Fibroblast of skin of right biceps (primary cell): ENCODE data around the gene THSD4.
"Not testable (repeated sequence)": the region's sequence is repeated elsewhere in the genome, so short reads cannot be mapped to it uniquely, and the experiment has no call there.

ENCODE experiments used
- DNase-seq: peaks from one replicate; pipeline ENCODE4 v3.0.0-alpha.2; 2013

THSD4 gene

GRCh38 chr15:71228403-71228802 lies 113.1 kb downstream of the THSD4 start:
- DNase-seq, result no peak

- no peak for DNase-seq
These were observed 115.0 kb downstream of the THSD4 start for GRCh38 chr15:71230303-71230702.

GRCh38 chr15:71231758-71232157 lies 116.5 kb downstream of the THSD4 start:
- DNase-seq, result no peak

GRCh38 chr15:71232411-71232810 lies 117.1 kb downstream of the THSD4 start:
- peak; percentile 58 for DNase-seq

- peak; percentile 99 for DNase-seq
These were observed 122.4 kb downstream of the THSD4 start for GRCh38 chr15:71237456-71238188.

DNA sequence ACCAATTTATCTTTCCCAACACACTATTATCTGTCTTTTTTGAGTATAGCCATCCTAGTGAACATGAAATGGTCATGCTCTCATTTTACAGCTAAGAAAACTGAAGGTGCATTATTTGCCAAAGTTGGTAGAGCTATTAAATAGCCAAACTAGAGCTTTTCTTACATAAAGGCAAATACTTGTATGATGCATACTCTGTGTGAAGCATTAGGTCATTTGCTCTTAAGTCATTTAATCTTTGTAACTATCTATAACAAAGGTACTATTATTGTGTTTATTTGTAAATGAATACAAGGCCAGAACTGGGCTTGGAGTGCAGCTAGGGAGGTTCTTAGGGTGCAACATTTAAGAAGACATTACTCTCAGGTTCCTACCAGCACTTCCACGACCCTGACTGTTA lies 123.7 kb downstream of the THSD4 start:
- no peak for DNase-seq

DNA sequence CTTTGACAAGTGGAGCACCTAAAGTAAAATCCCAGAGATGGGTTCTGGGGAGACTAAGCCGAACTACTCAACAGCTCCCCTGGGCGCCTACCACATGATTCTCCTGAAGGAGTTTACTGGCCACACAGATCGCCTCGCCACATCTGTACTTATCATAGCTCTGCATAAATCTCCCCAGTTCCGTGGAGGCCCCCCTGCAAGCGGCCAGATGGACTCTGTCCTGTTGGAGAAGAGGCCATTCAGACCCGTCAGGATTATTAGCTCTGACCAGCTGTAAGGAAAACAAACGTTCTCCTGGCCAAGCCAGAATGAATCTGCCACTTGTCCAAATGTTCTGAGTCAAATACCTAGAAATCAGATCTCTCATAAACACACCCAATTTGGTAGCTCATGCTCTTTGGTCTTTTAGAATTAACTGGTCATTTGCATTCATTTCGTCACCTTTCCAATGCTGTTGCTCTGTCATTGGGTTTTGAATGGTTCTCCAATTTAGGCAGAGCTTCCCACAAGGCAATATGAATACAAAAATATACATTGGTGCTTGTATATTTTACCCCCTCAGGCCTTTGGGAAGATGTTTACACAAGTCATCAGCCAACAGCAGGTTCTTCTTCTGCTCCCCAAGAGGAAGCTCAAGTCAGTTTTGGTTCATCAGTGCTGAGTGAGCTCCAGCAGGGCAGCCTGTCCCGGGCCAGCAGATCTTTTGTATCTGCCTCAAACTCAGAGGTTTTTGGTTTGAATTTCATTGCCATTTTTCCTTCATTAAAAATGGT lies 124.5 kb downstream of the THSD4 start:
- no peak for DNase-seq

DNA sequence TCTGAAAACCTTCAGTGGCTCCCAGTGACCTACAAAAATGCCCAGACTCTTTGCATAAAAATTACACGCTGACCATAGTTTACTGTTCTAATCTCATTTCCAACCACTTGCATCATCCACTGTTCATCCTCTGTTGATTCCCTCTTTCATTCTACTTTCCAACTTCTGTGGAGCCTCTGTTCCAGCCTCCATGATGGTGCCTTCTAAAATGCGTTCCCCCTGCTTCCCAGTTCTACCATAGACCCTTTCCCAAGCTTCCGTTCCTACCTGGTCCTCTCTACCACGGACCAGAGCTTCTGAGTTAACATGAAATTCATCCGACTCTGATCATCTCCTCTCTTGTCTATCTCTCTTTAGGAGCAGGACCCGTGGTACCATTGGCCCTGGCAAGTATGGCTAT lies 127.0 kb downstream of the THSD4 start:
- no peak for DNase-seq

DNA sequence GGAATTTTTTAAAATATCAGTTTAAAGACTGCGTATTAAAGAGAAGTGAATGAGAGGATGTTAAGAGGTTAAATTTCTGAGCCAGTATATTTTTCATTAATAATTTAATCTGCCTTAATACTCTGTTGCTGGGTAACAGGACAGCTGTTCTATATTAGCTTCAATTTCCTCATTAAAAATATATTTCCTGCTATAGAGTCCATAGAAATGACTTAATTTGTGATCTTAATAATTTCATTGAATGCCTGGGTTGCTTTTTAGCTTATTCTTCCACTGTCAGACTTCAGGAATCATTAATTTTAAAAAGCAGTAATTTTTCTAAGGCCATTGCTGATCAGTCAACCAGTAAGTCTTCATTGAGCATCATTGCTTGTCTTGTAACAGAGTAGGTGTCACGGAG lies 129.0 kb downstream of the THSD4 start:
- DNase-seq, result no peak

DNA sequence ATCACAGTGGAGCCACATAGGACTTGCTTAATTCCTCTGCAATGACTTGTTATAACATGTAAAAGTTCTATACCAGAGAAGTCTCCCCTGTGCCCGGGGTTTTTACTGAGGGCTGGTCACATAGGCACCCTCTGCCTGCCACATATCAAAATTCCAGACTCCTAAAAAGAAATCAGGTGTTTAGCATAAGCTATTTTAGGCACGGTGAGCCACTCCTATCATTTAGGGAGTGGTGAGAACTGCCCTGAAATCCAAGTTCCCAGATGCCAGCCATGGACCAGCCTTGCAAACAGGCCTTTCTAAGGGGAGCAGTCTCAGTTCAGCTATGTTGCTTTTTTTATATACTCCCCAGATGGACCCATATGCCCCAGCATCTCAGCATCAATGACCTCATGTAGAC lies 130.3 kb downstream of the THSD4 start:
- no peak for DNase-seq

GRCh38 chr15:71248386-71248785 lies 133.1 kb downstream of the THSD4 start:
- no peak for DNase-seq

GRCh38 chr15:71249986-71250385 lies 134.7 kb downstream of the THSD4 start:
- peak; percentile 79 for DNase-seq

- no peak for DNase-seq
These were observed 135.8 kb downstream of the THSD4 start for GRCh38 chr15:71250936-71251583.

DNA sequence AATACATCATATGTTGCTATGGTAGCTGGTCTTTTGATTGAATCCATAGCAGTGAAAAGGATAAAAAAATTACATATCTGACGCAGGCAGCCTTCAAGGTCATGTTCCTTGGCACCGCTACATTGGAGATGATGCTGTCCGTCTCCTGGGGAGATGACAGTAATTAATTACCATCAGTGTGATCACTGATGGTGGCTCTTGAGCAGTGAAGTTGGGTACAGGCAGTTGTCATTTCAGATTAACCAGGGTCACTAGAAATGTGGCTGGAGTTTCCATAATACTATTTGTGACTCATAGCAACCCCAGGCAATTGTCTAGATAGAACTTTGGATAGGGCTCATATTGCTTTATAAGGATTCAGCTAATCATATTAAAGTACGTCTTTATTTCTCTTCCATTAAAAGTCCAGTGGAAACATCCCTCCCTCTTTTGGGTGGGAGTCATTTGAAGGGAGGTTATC lies 136.3 kb downstream of the THSD4 start:
- DNase-seq, result no peak

DNA sequence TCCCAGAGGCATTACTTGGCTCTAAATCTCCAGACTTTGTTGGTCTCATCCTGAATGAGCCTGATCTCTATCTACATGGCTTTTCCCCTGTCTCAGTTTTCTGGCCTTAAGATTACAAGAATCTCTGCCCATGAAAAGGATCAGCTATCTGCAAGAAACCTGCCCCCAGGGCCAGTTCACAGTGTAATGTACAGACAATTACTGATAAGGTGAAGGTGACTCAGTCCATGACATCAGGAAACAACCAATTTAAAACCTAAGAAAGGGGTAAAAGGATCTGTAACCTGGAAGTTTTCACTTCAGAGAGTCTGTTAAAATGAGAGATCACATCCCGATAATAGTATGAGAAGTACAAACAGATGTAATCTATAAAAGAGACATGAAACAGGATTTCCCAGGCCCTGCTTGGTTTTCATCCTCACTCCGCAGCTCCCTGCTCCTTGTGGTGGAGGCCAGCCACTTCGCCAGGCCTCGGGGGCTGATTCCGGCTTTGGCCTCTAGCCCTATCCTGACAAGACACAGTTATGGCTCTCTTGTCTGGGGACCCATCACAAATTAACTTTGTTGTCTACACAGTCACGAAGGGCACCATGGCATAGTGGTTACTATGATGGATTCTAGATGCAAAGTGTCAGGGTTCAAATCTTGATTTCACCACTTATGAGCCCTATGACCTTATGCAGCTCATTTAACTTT lies 136.9 kb downstream of the THSD4 start:
- peak; percentile 25 for DNase-seq

GRCh38 chr15:71252740-71253047 lies 137.4 kb downstream of the THSD4 start:
- DNase-seq, result no peak

DNA sequence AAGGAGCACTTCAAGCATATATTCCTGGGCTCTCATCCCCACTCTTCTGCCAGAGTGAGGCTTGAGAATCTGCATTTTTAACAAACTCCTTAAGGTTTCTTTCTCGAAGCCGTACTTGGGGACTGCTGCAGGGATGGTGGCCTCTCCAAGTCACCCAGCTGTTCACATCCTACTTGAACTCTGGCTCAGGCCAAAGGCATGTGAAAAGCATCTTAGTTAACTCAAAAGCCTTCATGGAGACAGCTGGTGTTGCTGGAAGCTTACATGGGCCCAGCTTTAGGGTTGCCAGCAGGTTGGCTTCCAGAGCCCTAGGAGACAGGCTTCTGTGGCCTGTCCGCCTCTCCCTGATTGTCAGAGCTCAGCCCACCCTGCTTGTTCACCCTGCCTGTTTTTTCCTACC lies 139.2 kb downstream of the THSD4 start:
- no peak for DNase-seq

- DNase-seq, result no peak
These were observed 141.8 kb downstream of the THSD4 start for GRCh38 chr15:71256934-71257664.

GRCh38 chr15:71259866-71260265 lies 144.6 kb downstream of the THSD4 start:
- DNase-seq, result no peak

DNA sequence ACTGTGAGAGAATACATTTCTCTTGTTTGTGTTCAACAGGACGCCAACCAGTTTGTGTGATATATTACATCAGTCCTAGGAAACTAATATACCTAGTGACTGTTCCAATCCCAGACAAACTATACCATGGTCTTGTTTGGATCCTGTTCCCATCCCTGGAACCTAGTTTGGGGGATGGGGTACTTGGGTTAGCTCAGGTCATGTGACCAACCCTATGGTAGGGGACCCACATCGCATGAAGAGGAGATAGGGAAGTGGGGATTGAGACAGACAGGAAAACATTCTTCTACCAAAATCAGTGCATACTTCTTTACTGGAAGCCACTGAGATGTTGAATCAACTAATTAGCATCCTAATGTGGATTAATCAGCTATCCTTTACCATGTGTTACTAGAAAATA lies 146.1 kb downstream of the THSD4 start:
- DNase-seq, result no peak

- DNase-seq, result no peak
These were observed 146.6 kb downstream of the THSD4 start for GRCh38 chr15:71261909-71262308.

DNA sequence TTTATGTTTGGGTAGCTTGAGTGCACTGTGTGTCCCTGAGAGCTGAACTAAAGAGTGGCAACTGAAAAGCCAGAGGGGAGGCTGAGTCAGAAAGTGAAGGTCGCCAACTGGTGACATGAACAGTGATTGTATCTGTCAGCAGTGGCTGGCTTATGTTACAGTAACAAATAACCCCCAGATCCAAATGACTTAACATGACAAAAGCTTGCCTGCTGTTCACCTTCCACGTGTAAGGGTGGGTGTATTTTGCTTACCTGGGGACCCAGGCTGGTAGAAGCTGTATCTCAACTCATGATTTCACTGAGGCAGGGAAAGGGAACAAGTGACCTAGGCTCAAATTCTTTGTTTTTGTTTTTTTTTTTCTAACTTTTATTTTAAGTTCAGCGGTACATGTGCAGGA lies 147.3 kb downstream of the THSD4 start:
- no peak for DNase-seq

DNA sequence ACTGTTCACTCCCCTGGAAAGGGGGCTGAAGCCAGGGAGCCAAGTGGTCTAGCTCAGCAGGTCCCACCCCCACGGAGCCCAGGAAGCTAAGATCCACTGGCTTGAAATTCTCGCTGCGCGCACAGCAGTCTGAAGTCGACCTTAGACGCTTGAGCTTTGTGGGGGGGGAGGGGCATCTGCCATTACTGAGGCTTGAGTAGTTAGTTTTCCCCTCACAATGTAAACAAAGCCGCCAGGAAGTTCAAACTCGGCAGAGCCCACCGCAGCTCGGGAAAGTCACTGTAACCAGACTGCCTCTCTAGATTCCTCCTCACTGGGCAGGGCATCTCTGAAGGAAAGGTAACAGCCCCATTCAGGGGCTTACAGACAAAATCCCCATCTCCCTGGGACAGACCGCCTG lies 150.3 kb downstream of the THSD4 start:
- DNase-seq, result not testable (repeated sequence)
